ENCODE data around the gene SAT1.

SAT1 gene

GRCh38 chrX:23792861-23793553 lies 10.0 kb downstream of the SAT1 start:
- peak; percentile 7 for DNase-seq (ENCODE audit: low read depth)
- no peak for TF ChIP-seq CTCF (conservative IDR thresholded peaks at IDR 0.05; ENCODE audit: low read depth, low read length)
- no peak overlapping the region for H3K4me3 ChIP-seq (ENCODE audit: low read depth, low read length)

- no peak for TF ChIP-seq CTCF (conservative IDR thresholded peaks at IDR 0.05; ENCODE audit: low read depth, low read length)
- no peak overlapping the region for H3K4me3 ChIP-seq (ENCODE audit: low read depth, low read length)
- DNase-seq (ENCODE audit: low read depth): no peak
Measured at GRCh38 chrX:23795221-23795620, 12.2 kb downstream of the SAT1 start.

- DNase-seq (ENCODE audit: low read depth): peak; percentile 16
- no peak overlapping the region for H3K4me3 ChIP-seq (ENCODE audit: low read depth, low read length)
- TF ChIP-seq CTCF (conservative IDR thresholded peaks at IDR 0.05; ENCODE audit: low read depth, low read length): no peak
Measured at GRCh38 chrX:23797371-23798128, 14.6 kb downstream of the SAT1 start.

GRCh38 chrX:23799469-23800065 lies 16.6 kb downstream of the SAT1 start:
- H3K4me3 ChIP-seq (ENCODE audit: low read depth, low read length): no peak overlapping the region

GRCh38 chrX:23802431-23802830 lies 19.5 kb downstream of the SAT1 start:
- no peak for DNase-seq (ENCODE audit: low read depth)
- no peak for TF ChIP-seq CTCF (conservative IDR thresholded peaks at IDR 0.05; ENCODE audit: low read depth, low read length)

More at GRCh38 chrX:23799469-23800065, 16.6 kb downstream of the SAT1 start:
- no peak for TF ChIP-seq CTCF (conservative IDR thresholded peaks at IDR 0.05; ENCODE audit: low read depth, low read length)
- peak; percentile 55 for DNase-seq (ENCODE audit: low read depth)

GRCh38 chrX:23803931-23804381 lies 21.0 kb downstream of the SAT1 start:
- H3K4me3 ChIP-seq (ENCODE audit: low read depth, low read length): no peak overlapping the region

More at GRCh38 chrX:23802431-23802830, 19.5 kb downstream of the SAT1 start:
- no peak overlapping the region for H3K4me3 ChIP-seq (ENCODE audit: low read depth, low read length)

More at GRCh38 chrX:23803931-23804381, 21.0 kb downstream of the SAT1 start:
- no peak for TF ChIP-seq CTCF (conservative IDR thresholded peaks at IDR 0.05; ENCODE audit: low read depth, low read length)
- DNase-seq (ENCODE audit: low read depth): peak; percentile 72

Measured in choroid plexus epithelial cell (primary cell).